GM23338 (cell line): Measurements from ENCODE around the gene GSDME. TPM values are rescaled to one million over a fixed set of nuclear protein-coding genes. Genes with fewer than 3 reads are reported as not detected.

Source experiments
- ATAC-seq: fragments of 200-7000 bp; cut with Tn5 transposase; 3 replicates; pipeline ENCODE4 v1.9.1; 2020
- DNase-seq: peaks from one replicate; pipeline ENCODE4 v3.0.0-alpha.2; 2015; ENCODE audit warnings: low spot score
- H2AFZ ChIP-seq: fragments of 200-600 bp; sonication (generic); 2 replicates; pipeline ENCODE4 v1.8.0; 2016; ENCODE audit warnings: antibody characterized with exemption, mild to moderate bottlenecking, moderate library complexity
- H3F3A ChIP-seq: fragments of 200-600 bp; sonication (generic); replicated peaks from 2 replicates; pipeline ENCODE4 v1.8.0; 2017; ENCODE audit warnings: antibody characterized with exemption, mixed run types, low read depth
- H3K27ac ChIP-seq: fragments of 200-600 bp; sonication (generic); 2 replicates; pipeline ENCODE4 v1.6.1; 2016; ENCODE audit warnings: low read depth
- H3K27me3 ChIP-seq: fragments of 200-600 bp; sonication (generic); 2 replicates; pipeline ENCODE4 v1.8.0; 2016; ENCODE audit warnings: mild to moderate bottlenecking, mixed run types, moderate library complexity; ENCODE audit not compliant: insufficient read depth
- H3K36me3 ChIP-seq: fragments of 200-600 bp; sonication (generic); 2 replicates; pipeline ENCODE4 v1.8.0; 2016; ENCODE audit warnings: mild to moderate bottlenecking; ENCODE audit not compliant: insufficient read depth
- H3K4me1 ChIP-seq: fragments of 200-600 bp; sonication (generic); 2 replicates; pipeline ENCODE4 v1.8.0; 2016; ENCODE audit warnings: mild to moderate bottlenecking, moderate library complexity; ENCODE audit not compliant: insufficient read depth
- H3K4me2 ChIP-seq: fragments of 200-600 bp; sonication (generic); 2 replicates; pipeline ENCODE4 v1.7.1; 2017; ENCODE audit warnings: mixed run types
- H3K4me3 ChIP-seq: fragments of 200-600 bp; sonication (generic); 2 replicates; pipeline ENCODE4 v1.6.1; 2016; ENCODE audit warnings: mixed run types
- H3K79me2 ChIP-seq: fragments of 200-600 bp; sonication (generic); replicated peaks from 2 replicates; pipeline ENCODE4 v1.8.0; 2017; ENCODE audit warnings: mild to moderate bottlenecking; ENCODE audit not compliant: insufficient read depth
- H3K9me2 ChIP-seq: fragments of 200-600 bp; sonication (generic); 2 replicates; pipeline ENCODE4 v1.8.0; 2017; ENCODE audit not compliant: insufficient read depth
- H4K20me1 ChIP-seq: fragments of 200-600 bp; sonication (generic); replicated peaks from 2 replicates; pipeline ENCODE4 v1.8.0; 2017; ENCODE audit warnings: mild to moderate bottlenecking; ENCODE audit not compliant: insufficient read depth
- H3K27ac Mint-ChIP-seq: 2 replicates; pipeline ENCODE4 v1.8.0; 2020; ENCODE audit warnings: inconsistent platforms, mild to moderate bottlenecking, moderate library complexity, mixed read lengths
- H3K27me3 Mint-ChIP-seq: 3 replicates; pipeline ENCODE4 v1.8.0; 2022; ENCODE audit warnings: low read depth, mild to moderate bottlenecking, moderate library complexity, mixed read lengths, inconsistent platforms; ENCODE audit not compliant: insufficient read depth, poor library complexity
- H3K36me3 Mint-ChIP-seq: 3 replicates; pipeline ENCODE4 v1.8.0; 2021; ENCODE audit warnings: low read depth, mild to moderate bottlenecking, inconsistent platforms, moderate library complexity, mixed read lengths
- H3K4me1 Mint-ChIP-seq: 3 replicates; pipeline ENCODE4 v1.8.0; 2020; ENCODE audit warnings: mild to moderate bottlenecking, inconsistent platforms, mixed read lengths
- H3K4me3 Mint-ChIP-seq: 3 replicates; pipeline ENCODE4 v1.8.0; 2021; ENCODE audit warnings: moderate library complexity, mild to moderate bottlenecking, inconsistent platforms, mixed read lengths
- H3K9me3 Mint-ChIP-seq: 3 replicates; pipeline ENCODE4 v1.8.0; 2020; ENCODE audit warnings: moderate library complexity, mild to moderate bottlenecking, inconsistent platforms, mixed read lengths
- CREB1 ChIP-seq: fragments of 250-450 bp; sonication (Bioruptor Pico); IDR thresholded peaks from 2 replicates; pipeline ENCODE4 v1.5.0; 2020; ENCODE audit warnings: low read depth, mild to moderate bottlenecking, moderate library complexity
- EZH2phosphoT487 ChIP-seq: fragments of 200-600 bp; sonication (generic); IDR thresholded peaks from one replicate; pipeline ENCODE4 v1.8.1; 2018; ENCODE audit warnings: antibody characterized with exemption; ENCODE audit not compliant: unreplicated experiment
- JUNB ChIP-seq: IDR thresholded peaks from one replicate; pipeline ENCODE4 v1.6.1; 2016; ENCODE audit warnings: antibody characterized with exemption; ENCODE audit not compliant: unreplicated experiment
- NANOG ChIP-seq: IDR thresholded peaks from 2 replicates; pipeline ENCODE4 v1.6.1; 2016; ENCODE audit warnings: antibody characterized with exemption, borderline replicate concordance
- POLR2AphosphoS5 ChIP-seq: IDR thresholded peaks from 2 replicates; pipeline ENCODE4 v1.6.1; 2016; ENCODE audit warnings: antibody characterized with exemption, low read depth
- STAT1 ChIP-seq: IDR thresholded peaks from one replicate; pipeline ENCODE4 v1.6.1; 2016; ENCODE audit warnings: antibody characterized with exemption; ENCODE audit not compliant: unreplicated experiment
- ZNF114 ChIP-seq: fragments of 250-450 bp; sonication (Bioruptor Pico); IDR thresholded peaks from 2 replicates; pipeline ENCODE4 v1.5.0; 2020; ENCODE audit warnings: mild to moderate bottlenecking, moderate library complexity
- ZNF331 ChIP-seq: fragments of 250-450 bp; sonication (Bioruptor Pico); IDR thresholded peaks from 2 replicates; pipeline ENCODE4 v1.5.0; 2020; ENCODE audit warnings: low read depth, mild to moderate bottlenecking, moderate library complexity
- polyA plus RNA-seq: library from polyadenylated mRNA; unstranded; fragments of >200 nt; fragmentation: Nextera tagmentation; extraction: Ambion mirVana; gene quantifications from 2 replicates; pipeline ENCODE4 v1.2.1, GENCODE V29; 2016
- total RNA-seq: library from RNA; depleted of rRNA; stranded (reverse); fragments of >200 nt; shearing (Covaris generic); gene quantifications from 2 replicates; pipeline ENCODE4 v1.2.3, GENCODE V29; 2014
- TF ChIP-seq, protein P1 (sequence below), 2 experiments: fragments of 200-600 bp in 1 of 2; sonication (generic) in 1 of 2; conservative IDR thresholded peaks; 2 replicates each; pipeline versions ENCODE4 v1.5.1 to v1.6.1; 2016 to 2017; ENCODE audit warnings: antibody characterized with exemption in 2 of 2, low read depth in 2 of 2, mild to moderate bottlenecking in 2 of 2, moderate library complexity in 1 of 2
- TF ChIP-seq, protein P2 (sequence below): IDR thresholded peaks from 2 replicates; pipeline ENCODE4 v1.6.1; 2016; ENCODE audit warnings: antibody characterized with exemption
- TF ChIP-seq, protein P3 (sequence below): IDR thresholded peaks from one replicate; pipeline ENCODE4 v1.6.1; 2018; ENCODE audit warnings: antibody characterized with exemption; ENCODE audit not compliant: unreplicated experiment
- TF ChIP-seq, protein P4 (sequence below): fragments of 250-450 bp; sonication (Bioruptor Pico); IDR thresholded peaks from 2 replicates; pipeline ENCODE4 v1.5.0; 2020; ENCODE audit warnings: mild to moderate bottlenecking, moderate library complexity

GSDME gene
- total and polyA plus RNA-seq, 2 experiments from 2014 or later: 8.3 to 8.5 TPM

DNA sequence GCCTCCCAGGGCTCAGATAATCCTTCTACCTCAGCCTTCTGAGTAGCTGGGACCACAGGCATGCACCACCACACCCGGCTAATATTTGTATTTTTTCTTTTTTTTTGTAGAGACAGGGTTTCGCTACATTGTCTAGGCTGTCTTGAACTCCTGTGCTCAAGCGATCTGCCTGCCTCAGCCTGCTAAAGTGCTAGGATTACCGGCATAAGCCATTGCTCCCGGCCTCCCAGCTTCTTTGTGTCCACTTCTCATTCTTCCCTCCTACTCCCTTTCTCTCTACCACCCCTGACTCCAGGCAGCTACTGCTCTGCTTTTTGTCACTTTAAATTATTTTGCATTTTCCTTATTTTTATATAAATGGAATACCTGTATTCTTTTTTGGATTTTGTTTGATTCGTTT lies 100.7 kb downstream of the GSDME start:
- no peak overlapping the region for H3K27ac ChIP-seq
- H3K27me3 ChIP-seq: no peaks in the 10 kb centered on the region
- H2AFZ ChIP-seq: no peak overlapping the region
- no peaks in the 10 kb centered on the region for H3F3A ChIP-seq
- H3K27me3 Mint-ChIP-seq: peaks cover 3% of the 10 kb centered on the region
- peaks cover 28% of the 10 kb centered on the region; the same call in 1 of the 2 replicates for H3K79me2 ChIP-seq
- no peak overlapping the region for H3K4me3 Mint-ChIP-seq
- H4K20me1 ChIP-seq: peaks cover 5% of the 10 kb centered on the region; the same call in 1 of the 2 replicates
- peaks cover 23% of the 10 kb centered on the region for H3K4me1 Mint-ChIP-seq
- H3K4me2 ChIP-seq: no peak overlapping the region
- DNase-seq (no peak), ATAC-seq (peak; percentile 45; the same call in 2 of the 3 replicates)
- H3K36me3 Mint-ChIP-seq: peaks cover 19% of the 10 kb centered on the region; the same call in 2 of the 3 replicates
- H3K4me1 ChIP-seq: peaks cover 18% of the 10 kb centered on the region
- H3K27ac Mint-ChIP-seq: no peak overlapping the region
- TF ChIP-seq, protein P1, sequence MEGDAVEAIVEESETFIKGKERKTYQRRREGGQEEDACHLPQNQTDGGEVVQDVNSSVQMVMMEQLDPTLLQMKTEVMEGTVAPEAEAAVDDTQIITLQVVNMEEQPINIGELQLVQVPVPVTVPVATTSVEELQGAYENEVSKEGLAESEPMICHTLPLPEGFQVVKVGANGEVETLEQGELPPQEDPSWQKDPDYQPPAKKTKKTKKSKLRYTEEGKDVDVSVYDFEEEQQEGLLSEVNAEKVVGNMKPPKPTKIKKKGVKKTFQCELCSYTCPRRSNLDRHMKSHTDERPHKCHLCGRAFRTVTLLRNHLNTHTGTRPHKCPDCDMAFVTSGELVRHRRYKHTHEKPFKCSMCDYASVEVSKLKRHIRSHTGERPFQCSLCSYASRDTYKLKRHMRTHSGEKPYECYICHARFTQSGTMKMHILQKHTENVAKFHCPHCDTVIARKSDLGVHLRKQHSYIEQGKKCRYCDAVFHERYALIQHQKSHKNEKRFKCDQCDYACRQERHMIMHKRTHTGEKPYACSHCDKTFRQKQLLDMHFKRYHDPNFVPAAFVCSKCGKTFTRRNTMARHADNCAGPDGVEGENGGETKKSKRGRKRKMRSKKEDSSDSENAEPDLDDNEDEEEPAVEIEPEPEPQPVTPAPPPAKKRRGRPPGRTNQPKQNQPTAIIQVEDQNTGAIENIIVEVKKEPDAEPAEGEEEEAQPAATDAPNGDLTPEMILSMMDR (conservative IDR thresholded peaks at IDR 0.05; ENCODE audit: low read depth in 2 of 2): no peak
- no peak for TF ChIP-seq ZNF331 (CRISPR knock-in tag)
- TF ChIP-seq EZH2phosphoT487: no peak
- TF ChIP-seq, protein P2, sequence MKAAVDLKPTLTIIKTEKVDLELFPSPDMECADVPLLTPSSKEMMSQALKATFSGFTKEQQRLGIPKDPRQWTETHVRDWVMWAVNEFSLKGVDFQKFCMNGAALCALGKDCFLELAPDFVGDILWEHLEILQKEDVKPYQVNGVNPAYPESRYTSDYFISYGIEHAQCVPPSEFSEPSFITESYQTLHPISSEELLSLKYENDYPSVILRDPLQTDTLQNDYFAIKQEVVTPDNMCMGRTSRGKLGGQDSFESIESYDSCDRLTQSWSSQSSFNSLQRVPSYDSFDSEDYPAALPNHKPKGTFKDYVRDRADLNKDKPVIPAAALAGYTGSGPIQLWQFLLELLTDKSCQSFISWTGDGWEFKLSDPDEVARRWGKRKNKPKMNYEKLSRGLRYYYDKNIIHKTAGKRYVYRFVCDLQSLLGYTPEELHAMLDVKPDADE: no peak
- TF ChIP-seq, protein P3, sequence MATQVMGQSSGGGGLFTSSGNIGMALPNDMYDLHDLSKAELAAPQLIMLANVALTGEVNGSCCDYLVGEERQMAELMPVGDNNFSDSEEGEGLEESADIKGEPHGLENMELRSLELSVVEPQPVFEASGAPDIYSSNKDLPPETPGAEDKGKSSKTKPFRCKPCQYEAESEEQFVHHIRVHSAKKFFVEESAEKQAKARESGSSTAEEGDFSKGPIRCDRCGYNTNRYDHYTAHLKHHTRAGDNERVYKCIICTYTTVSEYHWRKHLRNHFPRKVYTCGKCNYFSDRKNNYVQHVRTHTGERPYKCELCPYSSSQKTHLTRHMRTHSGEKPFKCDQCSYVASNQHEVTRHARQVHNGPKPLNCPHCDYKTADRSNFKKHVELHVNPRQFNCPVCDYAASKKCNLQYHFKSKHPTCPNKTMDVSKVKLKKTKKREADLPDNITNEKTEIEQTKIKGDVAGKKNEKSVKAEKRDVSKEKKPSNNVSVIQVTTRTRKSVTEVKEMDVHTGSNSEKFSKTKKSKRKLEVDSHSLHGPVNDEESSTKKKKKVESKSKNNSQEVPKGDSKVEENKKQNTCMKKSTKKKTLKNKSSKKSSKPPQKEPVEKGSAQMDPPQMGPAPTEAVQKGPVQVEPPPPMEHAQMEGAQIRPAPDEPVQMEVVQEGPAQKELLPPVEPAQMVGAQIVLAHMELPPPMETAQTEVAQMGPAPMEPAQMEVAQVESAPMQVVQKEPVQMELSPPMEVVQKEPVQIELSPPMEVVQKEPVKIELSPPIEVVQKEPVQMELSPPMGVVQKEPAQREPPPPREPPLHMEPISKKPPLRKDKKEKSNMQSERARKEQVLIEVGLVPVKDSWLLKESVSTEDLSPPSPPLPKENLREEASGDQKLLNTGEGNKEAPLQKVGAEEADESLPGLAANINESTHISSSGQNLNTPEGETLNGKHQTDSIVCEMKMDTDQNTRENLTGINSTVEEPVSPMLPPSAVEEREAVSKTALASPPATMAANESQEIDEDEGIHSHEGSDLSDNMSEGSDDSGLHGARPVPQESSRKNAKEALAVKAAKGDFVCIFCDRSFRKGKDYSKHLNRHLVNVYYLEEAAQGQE: no peak
- TF ChIP-seq, protein P4, sequence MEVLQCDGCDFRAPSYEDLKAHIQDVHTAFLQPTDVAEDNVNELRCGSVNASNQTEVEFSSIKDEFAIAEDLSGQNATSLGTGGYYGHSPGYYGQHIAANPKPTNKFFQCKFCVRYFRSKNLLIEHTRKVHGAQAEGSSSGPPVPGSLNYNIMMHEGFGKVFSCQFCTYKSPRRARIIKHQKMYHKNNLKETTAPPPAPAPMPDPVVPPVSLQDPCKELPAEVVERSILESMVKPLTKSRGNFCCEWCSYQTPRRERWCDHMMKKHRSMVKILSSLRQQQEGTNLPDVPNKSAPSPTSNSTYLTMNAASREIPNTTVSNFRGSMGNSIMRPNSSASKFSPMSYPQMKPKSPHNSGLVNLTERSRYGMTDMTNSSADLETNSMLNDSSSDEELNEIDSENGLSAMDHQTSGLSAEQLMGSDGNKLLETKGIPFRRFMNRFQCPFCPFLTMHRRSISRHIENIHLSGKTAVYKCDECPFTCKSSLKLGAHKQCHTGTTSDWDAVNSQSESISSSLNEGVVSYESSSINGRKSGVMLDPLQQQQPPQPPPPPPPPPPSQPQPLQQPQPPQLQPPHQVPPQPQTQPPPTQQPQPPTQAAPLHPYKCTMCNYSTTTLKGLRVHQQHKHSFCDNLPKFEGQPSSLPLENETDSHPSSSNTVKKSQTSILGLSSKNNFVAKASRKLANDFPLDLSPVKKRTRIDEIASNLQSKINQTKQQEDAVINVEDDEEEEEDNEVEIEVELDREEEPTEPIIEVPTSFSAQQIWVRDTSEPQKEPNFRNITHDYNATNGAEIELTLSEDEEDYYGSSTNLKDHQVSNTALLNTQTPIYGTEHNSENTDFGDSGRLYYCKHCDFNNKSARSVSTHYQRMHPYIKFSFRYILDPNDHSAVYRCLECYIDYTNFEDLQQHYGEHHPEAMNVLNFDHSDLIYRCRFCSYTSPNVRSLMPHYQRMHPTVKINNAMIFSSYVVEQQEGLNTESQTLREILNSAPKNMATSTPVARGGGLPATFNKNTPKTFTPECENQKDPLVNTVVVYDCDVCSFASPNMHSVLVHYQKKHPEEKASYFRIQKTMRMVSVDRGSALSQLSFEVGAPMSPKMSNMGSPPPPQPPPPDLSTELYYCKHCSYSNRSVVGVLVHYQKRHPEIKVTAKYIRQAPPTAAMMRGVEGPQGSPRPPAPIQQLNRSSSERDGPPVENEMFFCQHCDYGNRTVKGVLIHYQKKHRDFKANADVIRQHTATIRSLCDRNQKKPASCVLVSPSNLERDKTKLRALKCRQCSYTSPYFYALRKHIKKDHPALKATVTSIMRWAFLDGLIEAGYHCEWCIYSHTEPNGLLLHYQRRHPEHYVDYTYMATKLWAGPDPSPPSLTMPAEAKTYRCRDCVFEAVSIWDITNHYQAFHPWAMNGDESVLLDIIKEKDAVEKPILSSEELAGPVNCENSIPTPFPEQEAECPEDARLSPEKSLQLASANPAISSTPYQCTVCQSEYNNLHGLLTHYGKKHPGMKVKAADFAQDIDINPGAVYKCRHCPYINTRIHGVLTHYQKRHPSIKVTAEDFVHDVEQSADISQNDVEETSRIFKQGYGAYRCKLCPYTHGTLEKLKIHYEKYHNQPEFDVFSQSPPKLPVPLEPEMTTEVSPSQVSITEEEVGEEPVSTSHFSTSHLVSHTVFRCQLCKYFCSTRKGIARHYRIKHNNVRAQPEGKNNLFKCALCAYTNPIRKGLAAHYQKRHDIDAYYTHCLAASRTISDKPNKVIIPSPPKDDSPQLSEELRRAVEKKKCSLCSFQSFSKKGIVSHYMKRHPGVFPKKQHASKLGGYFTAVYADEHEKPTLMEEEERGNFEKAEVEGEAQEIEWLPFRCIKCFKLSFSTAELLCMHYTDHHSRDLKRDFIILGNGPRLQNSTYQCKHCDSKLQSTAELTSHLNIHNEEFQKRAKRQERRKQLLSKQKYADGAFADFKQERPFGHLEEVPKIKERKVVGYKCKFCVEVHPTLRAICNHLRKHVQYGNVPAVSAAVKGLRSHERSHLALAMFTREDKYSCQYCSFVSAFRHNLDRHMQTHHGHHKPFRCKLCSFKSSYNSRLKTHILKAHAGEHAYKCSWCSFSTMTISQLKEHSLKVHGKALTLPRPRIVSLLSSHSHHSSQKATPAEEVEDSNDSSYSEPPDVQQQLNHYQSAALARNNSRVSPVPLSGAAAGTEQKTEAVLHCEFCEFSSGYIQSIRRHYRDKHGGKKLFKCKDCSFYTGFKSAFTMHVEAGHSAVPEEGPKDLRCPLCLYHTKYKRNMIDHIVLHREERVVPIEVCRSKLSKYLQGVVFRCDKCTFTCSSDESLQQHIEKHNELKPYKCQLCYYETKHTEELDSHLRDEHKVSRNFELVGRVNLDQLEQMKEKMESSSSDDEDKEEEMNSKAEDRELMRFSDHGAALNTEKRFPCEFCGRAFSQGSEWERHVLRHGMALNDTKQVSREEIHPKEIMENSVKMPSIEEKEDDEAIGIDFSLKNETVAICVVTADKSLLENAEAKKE (CRISPR knock-in tag): no peak
- no peak for TF ChIP-seq CREB1
- no peak for TF ChIP-seq NANOG
- TF ChIP-seq POLR2AphosphoS5: no peak
- no peak for TF ChIP-seq JUNB
- no peak for TF ChIP-seq ZNF114
- no peak for TF ChIP-seq STAT1
- no peaks in the 10 kb centered on the region for H3K36me3 ChIP-seq
- no peaks in the 10 kb centered on the region for H3K9me3 Mint-ChIP-seq
- no peak overlapping the region for H3K4me3 ChIP-seq
- H3K9me2 ChIP-seq: no peaks in the 10 kb centered on the region
